Mononuclear cell (primary cell): ENCODE results near the gene IST1. TPM values are rescaled to one million over a fixed set of nuclear protein-coding genes. Genes with fewer than 3 reads are reported as not detected.

Experiments
- H3K27me3 ChIP-seq: 2 replicates; pipeline ENCODE4 v1.6.0; 2011; ENCODE audit warnings: low read length, control low read depth; ENCODE audit not compliant: insufficient read depth
- H3K4me1 ChIP-seq: 2 replicates; pipeline ENCODE4 v1.5.1; 2011; ENCODE audit warnings: mild to moderate bottlenecking, low read length, control low read depth; ENCODE audit not compliant: insufficient read depth
- H3K4me3 ChIP-seq: 2 replicates; pipeline ENCODE4 v1.5.1; 2011; ENCODE audit warnings: mild to moderate bottlenecking, low read length, moderate library complexity
- H3K9me3 ChIP-seq: 2 replicates; pipeline ENCODE4 v1.5.1; 2011; ENCODE audit warnings: low read depth, mild to moderate bottlenecking, control low read depth, low read length
- total RNA-seq: library from RNA; depleted of rRNA; stranded (reverse); fragments of >200 nt; gene quantifications from one replicate; pipeline ENCODE4 v1.2.3, GENCODE V29; 2012

Gene IST1
- total RNA-seq: 426 TPM

- peaks cover 48% of the 10 kb centered on the region for H3K4me1 ChIP-seq
- peak within 1 kb of the TSS; percentile 99 for H3K4me3 ChIP-seq
- no peaks in the 10 kb centered on the region for H3K9me3 ChIP-seq
- no peaks in the 10 kb centered on the region for H3K27me3 ChIP-seq
Observed at GRCh38 chr16:71894921-71895678, at the start of gene IST1. TSS of gene IST1 (plus strand) at chr16:71895531. CDS start at chr16:71915641, 20,110 bp downstream.

- peaks cover 14% of the 10 kb centered on the region for H3K4me1 ChIP-seq
Observed at GRCh38 chr16:71845639-71846430, 49.5 kb upstream of the IST1 start, which contains the start of gene ATXN1L. TSS of gene ATXN1L (plus strand) at chr16:71845976. CDS start at chr16:71849741, 3,765 bp downstream.

GRCh38 chr16:71846431-71846830 is 48.9 kb upstream of the IST1 start:
- Histone ChIP-seq H3K27me3 (no peaks in the 10 kb centered on the region), H3K4me3 (peak overlapping the region; percentile 94)

More at GRCh38 chr16:71845639-71846430, 49.5 kb upstream of the IST1 start, which contains the start of gene ATXN1L:
- Histone ChIP-seq H3K27me3 (no peaks in the 10 kb centered on the region), H3K4me3 (peak within 1 kb of the TSS; percentile 94), H3K9me3 (no peaks in the 10 kb centered on the region)

GRCh38 chr16:71847096-71847495 is 48.2 kb upstream of the IST1 start:
- Histone ChIP-seq H3K27me3 (no peaks in the 10 kb centered on the region), H3K9me3 (no peaks in the 10 kb centered on the region), H3K4me3 (no peak overlapping the region), H3K4me1 (peaks cover 17% of the 10 kb centered on the region)

More at GRCh38 chr16:71846431-71846830, 48.9 kb upstream of the IST1 start:
- Histone ChIP-seq H3K4me1 (peaks cover 14% of the 10 kb centered on the region), H3K9me3 (no peaks in the 10 kb centered on the region)

GRCh38 chr16:71848622-71849021 is 46.7 kb upstream of the IST1 start:
- Histone ChIP-seq H3K9me3 (no peaks in the 10 kb centered on the region), H3K27me3 (no peaks in the 10 kb centered on the region), H3K4me3 (no peak overlapping the region), H3K4me1 (peaks cover 32% of the 10 kb centered on the region)

GRCh38 chr16:71851746-71852145 is 43.6 kb upstream of the IST1 start:
- H3K27me3 ChIP-seq: no peaks in the 10 kb centered on the region
- peaks cover 27% of the 10 kb centered on the region for H3K4me1 ChIP-seq
- H3K9me3 ChIP-seq: no peaks in the 10 kb centered on the region
- no peak overlapping the region for H3K4me3 ChIP-seq

- no peaks in the 10 kb centered on the region for H3K9me3 ChIP-seq
- peaks cover 22% of the 10 kb centered on the region for H3K4me1 ChIP-seq
- H3K27me3 ChIP-seq: no peaks in the 10 kb centered on the region
- H3K4me3 ChIP-seq: no peak overlapping the region
Observed at GRCh38 chr16:71852158-71852557, 43.2 kb upstream of the IST1 start.

GRCh38 chr16:71852561-71852960 is 42.8 kb upstream of the IST1 start:
- H3K4me3 ChIP-seq: no peak overlapping the region
- H3K4me1 ChIP-seq: peaks cover 22% of the 10 kb centered on the region
- no peaks in the 10 kb centered on the region for H3K27me3 ChIP-seq
- no peaks in the 10 kb centered on the region for H3K9me3 ChIP-seq

- Histone ChIP-seq H3K4me3 (no peak overlapping the region), H3K27me3 (no peaks in the 10 kb centered on the region), H3K9me3 (no peaks in the 10 kb centered on the region), H3K4me1 (peaks cover 22% of the 10 kb centered on the region)
Observed at GRCh38 chr16:71853413-71853812, 41.9 kb upstream of the IST1 start.

- H3K4me1 ChIP-seq: peaks cover 22% of the 10 kb centered on the region
Observed at GRCh38 chr16:71854369-71854948, 40.9 kb upstream of the IST1 start.

GRCh38 chr16:71855937-71856662 is 39.2 kb upstream of the IST1 start:
- no peaks in the 10 kb centered on the region for H3K9me3 ChIP-seq
- H3K27me3 ChIP-seq: no peaks in the 10 kb centered on the region
- no peak overlapping the region for H3K4me3 ChIP-seq
- H3K4me1 ChIP-seq: peaks cover 22% of the 10 kb centered on the region

More at GRCh38 chr16:71854369-71854948, 40.9 kb upstream of the IST1 start:
- Histone ChIP-seq H3K9me3 (no peaks in the 10 kb centered on the region), H3K4me3 (no peak overlapping the region), H3K27me3 (no peaks in the 10 kb centered on the region)

- H3K4me3 ChIP-seq: no peak overlapping the region
- no peaks in the 10 kb centered on the region for H3K27me3 ChIP-seq
- no peaks in the 10 kb centered on the region for H3K9me3 ChIP-seq
- no peaks in the 10 kb centered on the region for H3K4me1 ChIP-seq
Observed at GRCh38 chr16:71859762-71860521, 35.4 kb upstream of the IST1 start.

GRCh38 chr16:71863995-71864394 is 31.3 kb upstream of the IST1 start:
- no peak overlapping the region for H3K4me3 ChIP-seq
- H3K9me3 ChIP-seq: no peaks in the 10 kb centered on the region
- H3K27me3 ChIP-seq: no peaks in the 10 kb centered on the region
- H3K4me1 ChIP-seq: no peaks in the 10 kb centered on the region
